HepG2 (cell line): Measurements from ENCODE around the gene AMBRA1. TPM values are rescaled to one million over a fixed set of nuclear protein-coding genes. Genes with fewer than 3 reads are reported as not detected.
A peak's percentile ranks its signal among the peaks of the same experiment; 100 is the strongest.

Experiments
- ATAC-seq: fragments of 200-7000 bp; cut with Tn5 transposase; 3 replicates; pipeline ENCODE4 v1.9.1; 2020; ENCODE audit warnings: mild to moderate bottlenecking, moderate library complexity
- BruUV-seq: library from RNA; stranded (reverse); fragments of 400-500 nt; replicated peaks from 2 replicates; lab custom pipeline; 2021; lab: Mats Ljungman, UMichigan
- CTCF ChIA-PET: fragments of 300-600 bp; formaldehyde crosslinking; extraction: SDS; loops from one replicate; lab custom pipeline; 2021; ENCODE audit warnings: low total read pairs, inconsistent platforms, low intra/inter-chr PET ratio; lab: Yijun Ruan, JAX
- POLR2A ChIA-PET: fragments of 350-600 bp; sonication (Branson Sonifier 250); formaldehyde crosslinking; loops from one replicate; lab custom pipeline; 2020; ENCODE audit warnings: antibody characterized with exemption, inconsistent platforms; lab: Yijun Ruan, JAX
- DNase-seq: peaks from one replicate; pipeline ENCODE4 v3.0.0-alpha.2; 2015; ENCODE audit warnings: low spot score
- FAIRE-seq: peaks from 3 replicates; lab custom pipeline; 2011; peaks lifted over from hg19 to GRCh38; lab: Jason Lieb, UNC
- H2AFZ ChIP-seq: one replicate; pipeline ENCODE4 v1.6.1; 2011; ENCODE audit warnings: low read length, inconsistent platforms
- H3K27ac ChIP-seq: fragments of 300-600 bp; 3 replicates; pipeline ENCODE4 v1.8.0; 2011; ENCODE audit warnings: mixed run types, mild to moderate bottlenecking, mixed read lengths, low read length, inconsistent platforms; ENCODE audit not compliant: insufficient read depth; ENCODE audit errors: extremely low read length
- H3K27me3 ChIP-seq, 2 experiments: fragments of 200-600 bp in 1 of 2; 2 replicates in 1 of 2; 3 replicates in 1 of 2; pipeline versions ENCODE4 v1.6.0 to v1.8.0; 2011; ENCODE audit warnings: low read length in 2 of 2, mild to moderate bottlenecking in 2 of 2, moderate library complexity in 2 of 2, inconsistent platforms in 1 of 2; ENCODE audit not compliant: insufficient read depth in 2 of 2, control insufficient read depth in 1 of 2
- H3K36me3 ChIP-seq, 2 experiments: fragments of 200-600 bp in 1 of 2; replicated peaks in 1 of 2; 2 replicates in 1 of 2; 3 replicates in 1 of 2; pipeline versions ENCODE4 v1.5.1 to v1.8.0; 2011; ENCODE audit warnings: low read length in 2 of 2, inconsistent platforms in 1 of 2; ENCODE audit not compliant: insufficient read depth in 2 of 2, control insufficient read depth in 1 of 2
- H3K4me1 ChIP-seq: 2 replicates; pipeline ENCODE4 v1.5.1; 2012; ENCODE audit warnings: low read length, inconsistent platforms; ENCODE audit not compliant: insufficient read depth
- H3K4me2 ChIP-seq: 2 replicates; pipeline ENCODE4 v1.6.0; 2011; ENCODE audit warnings: low read depth, low read length, inconsistent platforms
- H3K4me3 ChIP-seq, 3 experiments: fragments of 200-600 bp in 1 of 3; sonication (generic), shearing (Covaris generic) in 1 of 3; replicated peaks in 1 of 3; 2 replicates each; pipeline ENCODE4 v1.5.1; 2011 to 2016; ENCODE audit warnings: low read length in 3 of 3, inconsistent platforms in 2 of 3, low read depth in 2 of 3, mild to moderate bottlenecking in 2 of 3, control low read depth in 1 of 3, mixed read lengths in 1 of 3; ENCODE audit not compliant: insufficient read depth in 1 of 3
- H3K79me2 ChIP-seq: one replicate; pipeline ENCODE4 v1.6.1; 2011; ENCODE audit warnings: low read length, inconsistent platforms; ENCODE audit not compliant: insufficient read depth
- H3K9ac ChIP-seq: 2 replicates; pipeline ENCODE4 v1.6.0; 2011; ENCODE audit warnings: mild to moderate bottlenecking, low read depth, low read length, inconsistent platforms; ENCODE audit not compliant: insufficient read depth
- H3K9me3 ChIP-seq: 2 replicates; pipeline ENCODE4 v1.5.1; 2012; ENCODE audit warnings: mild to moderate bottlenecking, low read length
- H4K20me1 ChIP-seq: 2 replicates; pipeline ENCODE4 v1.6.0; 2011; ENCODE audit warnings: inconsistent platforms, mild to moderate bottlenecking, low read length, moderate library complexity; ENCODE audit not compliant: insufficient read depth
- AKNA ChIP-seq: sonication (generic); formaldehyde crosslinking; IDR thresholded peaks from 2 replicates; pipeline ENCODE4 v1.4.0; 2020; ENCODE audit warnings: missing genetic modification reagents, borderline replicate concordance
- CCAR2 ChIP-seq: fragments of 200-400 bp; formaldehyde crosslinking; optimal IDR thresholded peaks from 2 replicates; pipeline ENCODE3; 2018; ENCODE audit warnings: low read depth, mild to moderate bottlenecking, low read length, moderate library complexity
- FOXM1 ChIP-seq: sonication (generic); formaldehyde crosslinking; IDR thresholded peaks from 2 replicates; pipeline ENCODE4 v1.5.0; 2020; ENCODE audit warnings: missing genetic modification reagents
- GABPB1 ChIP-seq: IDR thresholded peaks from 2 replicates; pipeline ENCODE4 v1.6.1; 2016; ENCODE audit warnings: mild to moderate bottlenecking, missing genetic modification reagents, moderate library complexity, missing compliant biosample characterization
- HDAC6 ChIP-seq: fragments of 200-600 bp; sonication (generic); IDR thresholded peaks from 2 replicates; pipeline ENCODE4 v1.7.0; 2017; ENCODE audit warnings: mild to moderate bottlenecking, antibody characterized with exemption, low read length, low read depth
- JDP2 ChIP-seq: sonication (generic); formaldehyde crosslinking; IDR thresholded peaks from 2 replicates; pipeline ENCODE4 v1.8.1; 2022; ENCODE audit warnings: missing genetic modification reagents, borderline replicate concordance
- KMT2A ChIP-seq: sonication (generic); formaldehyde crosslinking; IDR thresholded peaks from 2 replicates; pipeline ENCODE4 v1.4.0; 2020; ENCODE audit warnings: missing genetic modification reagents
- MLLT10 ChIP-seq: sonication (generic); formaldehyde crosslinking; IDR thresholded peaks from 2 replicates; pipeline ENCODE4 v1.4.0; 2020; ENCODE audit warnings: missing genetic modification reagents
- NCOA2 ChIP-seq: sonication (generic); formaldehyde crosslinking; IDR thresholded peaks from 2 replicates; pipeline ENCODE4 v1.8.0; 2022; ENCODE audit warnings: inconsistent platforms
- PITX1 ChIP-seq: sonication (generic); formaldehyde crosslinking; IDR thresholded peaks from 2 replicates; pipeline ENCODE4 v1.5.1; 2020; ENCODE audit warnings: mild to moderate bottlenecking, missing genetic modification reagents
- SMAD3 ChIP-seq: sonication (generic); formaldehyde crosslinking; IDR thresholded peaks from 2 replicates; pipeline ENCODE4 v1.4.0; 2020; ENCODE audit warnings: missing genetic modification reagents
- SNAPC5 ChIP-seq: sonication (generic); formaldehyde crosslinking; IDR thresholded peaks from 2 replicates; pipeline ENCODE4 v1.8.1; 2023; ENCODE audit warnings: mild to moderate bottlenecking, missing genetic modification reagents, borderline replicate concordance
- ZBTB4 ChIP-seq: sonication (generic); formaldehyde crosslinking; IDR thresholded peaks from 2 replicates; pipeline ENCODE4 v1.4.0; 2020; ENCODE audit warnings: missing genetic modification reagents, mild to moderate bottlenecking, borderline replicate concordance
- ZMYM4 ChIP-seq: sonication (generic); formaldehyde crosslinking; IDR thresholded peaks from 2 replicates; pipeline ENCODE4 v1.8.1; 2023; ENCODE audit warnings: mild to moderate bottlenecking, missing genetic modification reagents
- ZNF292 ChIP-seq: sonication (generic); formaldehyde crosslinking; IDR thresholded peaks from 2 replicates; pipeline ENCODE4 v1.8.1; 2022; ENCODE audit warnings: mild to moderate bottlenecking, low read depth, missing genetic modification reagents, borderline replicate concordance
- ZNF331 ChIP-seq: sonication (generic); formaldehyde crosslinking; IDR thresholded peaks from 2 replicates; pipeline ENCODE4 v1.4.0; 2020; ENCODE audit warnings: missing genetic modification reagents
- ZNF350 ChIP-seq: sonication (generic); formaldehyde crosslinking; IDR thresholded peaks from 2 replicates; pipeline ENCODE4 v1.4.0; 2020; ENCODE audit warnings: mild to moderate bottlenecking, low read depth, missing genetic modification reagents, borderline replicate concordance
- ZNF652 ChIP-seq: IDR thresholded peaks from 2 replicates; pipeline ENCODE4 v1.6.1; 2016; ENCODE audit warnings: low read depth, borderline replicate concordance
- ZSCAN9 ChIP-seq: IDR thresholded peaks from 2 replicates; pipeline ENCODE4 v1.6.1; 2016; ENCODE audit warnings: borderline replicate concordance
- WGBS: methylation state at CpG from one replicate; pipeline ENCODE4 v1.1.6; 2017; ENCODE audit warnings: low lambda C conversion rate; 5-methylcytosine and 5-hydroxymethylcytosine counted together
- in situ Hi-C: cut with HindIII; loops from 2 replicates; pipeline ENCODE4 v1.10.0; 2017; ENCODE audit warnings: low pct_unique_long_range_greater_than_20kb; ENCODE audit not compliant: extremely low pct_ligation_motif_present
- intact Hi-C: fragments of 100-400 bp; cut with micrococcal nuclease; formaldehyde crosslinking; loops from one replicate; pipeline ENCODE4 v1.10.0; 2022; ENCODE audit not compliant: unreplicated experiment
- polyA plus RNA-seq, 8 experiments: library from polyadenylated mRNA; depleted of rRNA in 3 of 8; stranded (reverse) in 7 of 8; unstranded in 1 of 8; fragments of >200 nt; fragmentation: Illumina TruSeq in 4 of 8; extraction: Trizol in 4 of 8; gene quantifications; 2 replicates each; pipeline versions ENCODE4 v1.2.1 to v1.2.3, GENCODE V29; 2011 to 2016; ENCODE audit warnings: low read depth in 4 of 8, missing spikeins in 1 of 8, mixed read lengths in 1 of 8; ENCODE audit not compliant: insufficient read depth in 1 of 8
- total RNA-seq, 5 experiments: library from RNA; depleted of rRNA; stranded (reverse); fragments of >200 nt; fragmentation: Illumina TruSeq; extraction: Trizol; gene quantifications; 2 replicates each; pipeline ENCODE4 v1.2.3, GENCODE V29; 2016; ENCODE audit warnings: low read depth in 1 of 5

The AMBRA1 gene
- total and polyA plus RNA-seq, 2 of the 13 experiments (the other 11 are each of a cell fraction or from before 2014, with no cell fraction given), result 15.7 to 26.0 TPM

GRCh38 chr11:46597155-46597554 is 3.3 kb upstream of the AMBRA1 start:
- ChIA-PET CTCF (no interaction called here), POLR2A (no interaction called here)
- BruUV-seq, result no TSS peak
- ATAC-seq, result peak; percentile 44
- Histone ChIP-seq H4K20me1 (no peaks in the 10 kb centered on the region), H3K36me3 (no peaks in the 10 kb centered on the region; a peak in 1 of 5 replicates), H3K9me3 (no peaks in the 10 kb centered on the region), H3K4me2 (peak overlapping the region; percentile 46), H3K27me3 (peaks cover 0 to 4% of the 10 kb centered on the region in 2 experiments; a peak in 1 of 5 replicates), H3K27ac (peak overlapping the region; percentile 27), H2AFZ (no peak overlapping the region), H3K9ac (no peak overlapping the region), H3K79me2 (peaks cover 25% of the 10 kb centered on the region), H3K4me1 (peaks cover 30% of the 10 kb centered on the region), H3K4me3 (no peak overlapping the region)
- in situ Hi-C loops, result no loop called here
- peak; percentile 36 for FAIRE-seq
- peak; percentile 80 for DNase-seq
- 14% methylated on average over 1 of the region's 1 CpG for WGBS
- intact Hi-C loops, result no loop called here
- TF ChIP-seq MLLT10 (CRISPR knock-in tag), result no peak
- no peak for TF ChIP-seq HDAC6
- TF ChIP-seq FOXM1, result no peak
- no peak for TF ChIP-seq CCAR2
- no peak for TF ChIP-seq SNAPC5 (CRISPR knock-in tag)
- no peak for TF ChIP-seq SMAD3 (CRISPR knock-in tag)
- TF ChIP-seq ZMYM4 (CRISPR knock-in tag), result peak; percentile 58
- no peak for TF ChIP-seq NCOA2
- no peak for TF ChIP-seq ZBTB4
- TF ChIP-seq ZNF292 (CRISPR knock-in tag), result no peak
- no peak for TF ChIP-seq ZNF350 (CRISPR knock-in tag)
- TF ChIP-seq KMT2A (CRISPR knock-in tag), result no peak
- TF ChIP-seq PITX1 (CRISPR knock-in tag), result no peak
- peak; percentile 93 for TF ChIP-seq ZNF652 (CRISPR knock-in tag)
- TF ChIP-seq GABPB1 (CRISPR knock-in tag), result no peak
- TF ChIP-seq ZNF331, result peak; percentile 48; the same call in 1 of the 2 replicates
- TF ChIP-seq JDP2 (CRISPR knock-in tag), result no peak
- TF ChIP-seq ZSCAN9, result no peak
- TF ChIP-seq AKNA (CRISPR knock-in tag), result no peak
